Neuronal stem cell (in vitro differentiated cells): ENCODE results near the gene IRF7.

ENCODE experiments used
- DNase-seq: peaks from one replicate; pipeline ENCODE4 v3.0.0-alpha.2; 2013; ENCODE audit warnings: low spot score
- H2AFZ ChIP-seq: one replicate; pipeline ENCODE4 v1.6.1; 2013; ENCODE audit warnings: mild to moderate bottlenecking, low read length, inconsistent platforms
- H2AK5ac ChIP-seq: 2 replicates; pipeline ENCODE4 v1.6.1; 2013; ENCODE audit warnings: low read depth, mild to moderate bottlenecking, inconsistent platforms, low read length, moderate library complexity, mixed read lengths
- H2BK120ac ChIP-seq: 2 replicates; pipeline ENCODE4 v1.6.1; 2013; ENCODE audit warnings: low read depth, mild to moderate bottlenecking, inconsistent platforms, low read length, moderate library complexity, mixed read lengths
- H2BK12ac ChIP-seq: one replicate; pipeline ENCODE4 v1.6.1; 2013; ENCODE audit warnings: low read length, inconsistent platforms
- H2BK15ac ChIP-seq: 2 replicates; pipeline ENCODE4 v1.6.1; 2013; ENCODE audit warnings: mild to moderate bottlenecking, low read length, inconsistent platforms, mixed read lengths
- H2BK5ac ChIP-seq: one replicate; pipeline ENCODE4 v1.6.1; 2013; ENCODE audit warnings: inconsistent platforms, mild to moderate bottlenecking, low read length, moderate library complexity
- H3K14ac ChIP-seq: one replicate; pipeline ENCODE4 v1.6.1; 2013; ENCODE audit warnings: low read length, inconsistent platforms
- H3K18ac ChIP-seq: 2 replicates; pipeline ENCODE4 v1.6.1; 2013; ENCODE audit warnings: low read length, inconsistent platforms
- H3K23ac ChIP-seq: 2 replicates; pipeline ENCODE4 v1.6.1; 2013; ENCODE audit warnings: low read depth, mild to moderate bottlenecking, mixed read lengths, low read length, inconsistent platforms; ENCODE audit not compliant: poor library complexity
- H3K27ac ChIP-seq: replicated peaks from 3 replicates; pipeline ENCODE4 v1.5.1; 2013; ENCODE audit warnings: low read length, inconsistent platforms
- H3K27me3 ChIP-seq, 3 experiments: 2 replicates each; pipeline ENCODE4 v1.6.1; 2013; ENCODE audit warnings: low read length in 3 of 3, mild to moderate bottlenecking in 2 of 3, inconsistent platforms in 1 of 3, low read depth in 1 of 3, mixed read lengths in 1 of 3, moderate library complexity in 1 of 3; ENCODE audit not compliant: control insufficient read depth in 3 of 3, insufficient read depth in 3 of 3
- H3K36me3 ChIP-seq, 2 donors: replicated peaks in 1 of 2; 2 replicates each; pipeline ENCODE4 v1.6.1; 2013; ENCODE audit warnings: low read length in 2 of 2; ENCODE audit not compliant: control insufficient read depth in 2 of 2, insufficient read depth in 2 of 2
- H3K4ac ChIP-seq: 2 replicates; pipeline ENCODE4 v1.6.1; 2013; ENCODE audit warnings: inconsistent platforms, mild to moderate bottlenecking, low read length, moderate library complexity
- H3K4me1 ChIP-seq, 2 donors: 1 replicate in 1 of 2; 2 replicates in 1 of 2; pipeline ENCODE4 v1.6.1; 2013; ENCODE audit warnings: low read length in 2 of 2, low read depth in 1 of 2; ENCODE audit not compliant: control insufficient read depth in 2 of 2, insufficient read depth in 1 of 2
- H3K4me2 ChIP-seq: one replicate; pipeline ENCODE4 v1.6.1; 2013; ENCODE audit warnings: mild to moderate bottlenecking, low read length, inconsistent platforms; ENCODE audit not compliant: insufficient read depth, poor library complexity, severe bottlenecking
- H3K4me3 ChIP-seq, 2 donors: 2 replicates each; pipeline ENCODE4 v1.5.1; 2013; ENCODE audit warnings: low read length in 2 of 2, mild to moderate bottlenecking in 2 of 2, inconsistent platforms in 1 of 2, moderate library complexity in 1 of 2
- H3K79me1 ChIP-seq: one replicate; pipeline ENCODE4 v1.6.1; 2013; ENCODE audit warnings: low read depth, mild to moderate bottlenecking, inconsistent platforms, low read length, moderate library complexity
- H3K9ac ChIP-seq: one replicate; pipeline ENCODE4 v1.6.1; 2013; ENCODE audit warnings: mild to moderate bottlenecking, low read depth, low read length, inconsistent platforms; ENCODE audit not compliant: poor library complexity
- H3K9me3 ChIP-seq, 2 donors: replicated peaks in 1 of 2; 2 replicates each; pipeline versions ENCODE3 to v1.6.1; 2013; ENCODE audit warnings: low read length in 2 of 2, mild to moderate bottlenecking in 2 of 2, inconsistent platforms in 1 of 2, low read depth in 1 of 2, mixed read lengths in 1 of 2, moderate library complexity in 1 of 2; ENCODE audit not compliant: control insufficient read depth in 2 of 2, insufficient read depth in 1 of 2
- H4K8ac ChIP-seq: one replicate; pipeline ENCODE4 v1.6.1; 2013; ENCODE audit warnings: low read depth, mild to moderate bottlenecking, inconsistent platforms, low read length, moderate library complexity
- H4K91ac ChIP-seq: one replicate; pipeline ENCODE4 v1.6.1; 2013; ENCODE audit warnings: low read length, low read depth, mild to moderate bottlenecking, inconsistent platforms; ENCODE audit not compliant: poor library complexity
- WGBS, 2 donors: extraction: QIAGEN DNeasy Blood & Tissue Kit; methylation state at CpG; one replicate each; pipeline ENCODE4 v1.1.7; 2013; ENCODE audit warnings: missing lambda C conversion rate in 2 of 2, mixed read lengths in 1 of 2; ENCODE audit not compliant: insufficient read length in 2 of 2, insufficient replicate concordance in 1 of 2; ENCODE audit errors: extremely low coverage in 2 of 2; 5-methylcytosine and 5-hydroxymethylcytosine counted together

The IRF7 gene

DNA sequence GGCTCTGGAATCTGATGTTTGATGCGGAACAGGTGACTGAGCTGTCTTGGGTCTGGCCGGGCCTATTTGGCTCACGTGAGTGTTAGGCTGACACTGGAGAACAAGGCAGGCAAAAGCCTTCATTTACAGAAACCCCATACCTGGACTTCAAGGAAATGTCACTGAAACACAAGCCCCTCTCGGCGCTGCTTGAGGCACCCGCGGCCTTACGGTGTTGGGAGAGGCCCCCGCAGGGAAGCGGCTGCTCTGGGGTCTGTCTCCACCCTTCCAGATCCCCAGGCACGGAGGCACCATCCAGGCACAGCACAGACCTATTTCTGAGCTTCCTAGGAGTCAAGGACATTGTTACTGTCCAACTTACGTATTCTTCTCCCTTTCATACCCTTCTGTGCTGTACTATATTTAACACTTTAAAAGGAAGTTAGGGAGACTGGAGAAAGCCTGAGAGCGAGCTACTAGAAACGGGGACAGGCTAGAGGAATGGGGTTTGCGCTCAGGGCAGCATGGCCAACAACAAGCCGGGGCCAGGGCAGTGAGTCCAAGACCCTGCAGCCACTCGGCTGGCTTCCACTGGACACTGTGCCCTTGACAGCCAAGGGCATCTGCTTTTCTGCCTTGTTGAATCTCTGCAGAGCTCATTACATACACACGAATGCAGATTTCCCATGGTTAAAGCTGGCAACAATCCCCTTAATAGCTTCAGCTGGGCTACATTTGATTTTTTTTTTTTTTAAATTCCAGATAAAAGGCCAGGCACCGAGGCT is 45.1 kb upstream of the IRF7 start:
- no peak overlapping the region for H4K91ac ChIP-seq
- no peak overlapping the region for H3K4me2 ChIP-seq
- no peaks in the 10 kb centered on the region for H3K27me3 ChIP-seq
- H3K4me3 ChIP-seq, result no peak overlapping the region
- no peak overlapping the region for H2BK5ac ChIP-seq
- no peak for DNase-seq
- H3K18ac ChIP-seq, result no peak overlapping the region
- no peak overlapping the region for H4K8ac ChIP-seq
- H3K79me1 ChIP-seq, result peaks cover 6% of the 10 kb centered on the region
- peaks cover 2 to 5% of the 10 kb centered on the region in 2 donors for H3K9me3 ChIP-seq
- WGBS, 2 donors, result no CpG with 5 or more reads among the region's 19 CpGs
- H2BK15ac ChIP-seq, result no peak overlapping the region
- no peak overlapping the region for H2AK5ac ChIP-seq
- H3K9ac ChIP-seq, result no peak overlapping the region
- H3K27ac ChIP-seq, result no peak overlapping the region
- no peak overlapping the region for H3K4ac ChIP-seq
- H2BK120ac ChIP-seq, result no peak overlapping the region
- H2AFZ ChIP-seq, result no peak overlapping the region
- H3K14ac ChIP-seq, result no peak overlapping the region
- H2BK12ac ChIP-seq, result no peak overlapping the region
- H3K36me3 ChIP-seq, result peaks cover 18 to 74% of the 10 kb centered on the region in 2 donors
- H3K23ac ChIP-seq, result no peak overlapping the region
- H3K4me1 ChIP-seq, result no peaks in the 10 kb centered on the region

DNA sequence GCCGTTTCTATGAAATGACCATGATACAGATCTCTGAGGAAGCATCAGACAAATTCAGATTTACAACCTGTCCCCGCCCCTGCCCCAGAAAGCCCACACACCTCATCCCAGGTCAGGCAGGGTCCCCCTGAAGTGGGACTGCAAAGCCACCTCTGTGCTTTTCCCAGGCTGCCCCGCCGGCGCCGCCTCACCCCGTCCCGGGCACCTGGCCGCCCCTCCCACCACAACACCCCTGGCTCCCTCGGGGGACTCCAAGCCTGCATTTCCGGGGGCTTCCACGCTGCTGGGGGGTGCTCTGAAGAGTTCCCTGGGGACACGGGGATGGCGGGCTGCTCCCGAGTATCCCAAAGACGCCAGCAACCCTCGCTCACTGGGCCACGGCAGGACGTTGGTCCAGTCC is 44.5 kb upstream of the IRF7 start:
- Histone ChIP-seq H3K4me3 (no peak overlapping the region), H4K8ac (no peak overlapping the region), H3K4me1 (no peaks in the 10 kb centered on the region), H3K79me1 (peaks cover 6% of the 10 kb centered on the region), H3K4ac (no peak overlapping the region), H4K91ac (no peak overlapping the region), H2BK5ac (no peak overlapping the region), H3K27me3 (no peaks in the 10 kb centered on the region), H3K9me3 (peaks cover 0 to 3% of the 10 kb centered on the region in 2 donors), H2BK120ac (no peak overlapping the region), H3K4me2 (no peak overlapping the region), H3K18ac (no peak overlapping the region), H3K14ac (no peak overlapping the region), H3K23ac (no peak overlapping the region), H2BK15ac (no peak overlapping the region), H3K9ac (no peak overlapping the region), H2AFZ (no peak overlapping the region), H3K36me3 (peaks cover 14 to 69% of the 10 kb centered on the region in 2 donors), H3K27ac (no peak overlapping the region), H2BK12ac (no peak overlapping the region), H2AK5ac (no peak overlapping the region)
- DNase-seq, result no peak
- no CpG with 5 or more reads among the region's 19 CpGs for WGBS, 2 donors

DNA sequence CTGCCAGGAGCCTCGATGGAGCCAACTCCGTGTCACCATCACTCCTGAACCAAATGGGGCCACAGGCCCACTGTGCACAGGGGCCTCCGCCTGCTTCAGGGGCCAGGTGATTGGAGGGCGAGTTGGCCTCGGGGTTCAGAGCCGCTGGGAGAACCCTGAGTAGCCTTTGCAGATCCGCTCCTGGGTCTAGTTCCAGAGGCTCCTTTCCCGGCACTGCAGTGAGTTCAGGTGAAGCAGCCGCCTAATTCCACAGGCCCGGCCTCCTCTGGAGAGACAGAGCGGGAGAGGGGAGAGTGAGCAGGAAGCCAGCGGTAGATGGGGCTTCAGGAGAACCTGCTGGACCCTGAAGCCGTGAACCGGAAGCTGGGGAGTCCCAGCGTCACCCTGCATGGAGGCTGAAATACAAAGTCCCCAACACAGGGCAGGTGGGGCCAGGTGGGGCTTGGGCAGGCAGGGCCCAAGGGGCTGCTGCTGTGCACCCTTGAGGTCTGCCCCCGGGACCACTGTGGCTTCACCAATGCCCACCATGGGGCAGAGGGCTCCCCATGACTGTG is 43.9 kb upstream of the IRF7 start:
- no peak for DNase-seq
- no peak overlapping the region for H2AFZ ChIP-seq
- no CpG with 5 or more reads among the region's 16 CpGs for WGBS, 2 donors

DNA sequence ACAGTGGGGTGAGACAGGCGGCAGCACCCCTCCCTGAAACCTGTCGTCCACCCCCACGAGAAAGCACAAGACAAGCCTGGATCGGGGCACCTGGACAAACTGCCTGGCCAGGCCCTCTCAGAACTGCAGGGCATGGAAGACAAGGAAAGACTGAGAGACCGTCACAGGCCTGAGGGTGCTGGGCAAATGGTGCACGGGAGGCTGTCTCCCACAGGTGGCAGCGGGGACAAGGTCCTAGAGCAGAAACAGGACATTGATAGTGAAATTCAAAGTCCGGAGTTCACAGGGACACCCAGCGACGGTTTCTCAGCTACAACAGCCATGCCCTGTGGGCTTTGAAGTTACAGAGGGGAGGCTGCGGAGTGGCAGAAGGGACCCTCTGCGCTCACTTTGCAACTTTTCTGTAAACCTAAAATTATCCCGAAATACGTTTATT is 42.0 kb upstream of the IRF7 start:
- H3K18ac ChIP-seq, result no peak overlapping the region
- H3K79me1 ChIP-seq, result peaks cover 6% of the 10 kb centered on the region
- H3K9me3 ChIP-seq, result no peaks in the 10 kb centered on the region
- H4K8ac ChIP-seq, result no peak overlapping the region
- H2AFZ ChIP-seq, result no peak overlapping the region
- peak overlapping the region in 1 of 2 donors; percentile 60 for H3K4me3 ChIP-seq
- peaks cover 11 to 71% of the 10 kb centered on the region in 2 donors for H3K36me3 ChIP-seq
- H2AK5ac ChIP-seq, result no peak overlapping the region
- H4K91ac ChIP-seq, result no peak overlapping the region
- no peak for DNase-seq
- H2BK15ac ChIP-seq, result no peak overlapping the region
- H3K27ac ChIP-seq, result no peak overlapping the region
- no peak overlapping the region for H2BK120ac ChIP-seq
- H3K9ac ChIP-seq, result peak overlapping the region; percentile 24
- H2BK5ac ChIP-seq, result no peak overlapping the region
- no peak overlapping the region for H3K23ac ChIP-seq
- H3K4me1 ChIP-seq, result no peaks in the 10 kb centered on the region
- no peaks in the 10 kb centered on the region for H3K27me3 ChIP-seq
- H3K4ac ChIP-seq, result no peak overlapping the region
- WGBS, 2 donors, result no CpG with 5 or more reads among the region's 14 CpGs
- no peak overlapping the region for H3K14ac ChIP-seq
- no peak overlapping the region for H3K4me2 ChIP-seq
- H2BK12ac ChIP-seq, result no peak overlapping the region

More for the DNA sequence above, 43.9 kb upstream of the IRF7 start:
- peak overlapping the region; percentile 72 for H2BK120ac ChIP-seq
- H3K36me3 ChIP-seq, result peaks cover 14 to 69% of the 10 kb centered on the region in 2 donors
- H3K4me2 ChIP-seq, result no peak overlapping the region
- H3K27me3 ChIP-seq, result no peaks in the 10 kb centered on the region
- H2BK12ac ChIP-seq, result no peak overlapping the region
- H3K23ac ChIP-seq, result no peak overlapping the region
- no peak overlapping the region for H3K18ac ChIP-seq
- no peak overlapping the region for H4K8ac ChIP-seq
- no peak overlapping the region for H3K14ac ChIP-seq
- no peak overlapping the region for H3K9ac ChIP-seq
- H3K9me3 ChIP-seq, result no peaks in the 10 kb centered on the region
- H3K27ac ChIP-seq, result no peak overlapping the region
- peak overlapping the region; percentile 21 for H2AK5ac ChIP-seq
- H3K4me1 ChIP-seq, result no peaks in the 10 kb centered on the region
- H3K4me3 ChIP-seq, result peak overlapping the region in 1 of 2 donors; percentile 31
- no peak overlapping the region for H2BK5ac ChIP-seq
- no peak overlapping the region for H4K91ac ChIP-seq
- no peak overlapping the region for H3K4ac ChIP-seq
- H2BK15ac ChIP-seq, result no peak overlapping the region
- peaks cover 6% of the 10 kb centered on the region for H3K79me1 ChIP-seq
